CD4-positive, CD25-positive, alpha-beta regulatory T cell (primary cell): ENCODE measurements around the gene CCDC18. TPM values are rescaled to one million over a fixed set of nuclear protein-coding genes. Genes with fewer than 3 reads are reported as not detected.

Source experiments
- ATAC-seq, 2 donors: fragments of 150-1000 bp; cut with Tn5 transposase; one replicate each; pipeline ENCODE4 v1.10.0; 2021; ENCODE audit warnings: low read depth in 2 of 2, moderate number of reproducible peaks in 2 of 2, moderate library complexity in 1 of 2
- DNase-seq, 3 donors: peaks; one replicate each; pipeline versions ENCODE4 v3.0.0 to v3.0.0-alpha.2; 2012 to 2022; ENCODE audit warnings: mixed read lengths in 1 of 3
- H3K27ac ChIP-seq: one replicate; pipeline ENCODE4 v1.7.0; 2013; ENCODE audit warnings: mild to moderate bottlenecking, low read length; ENCODE audit not compliant: insufficient read depth, poor library complexity, severe bottlenecking
- H3K27me3 ChIP-seq: one replicate; pipeline ENCODE4 v1.7.0; 2013; ENCODE audit warnings: low read length; ENCODE audit not compliant: control insufficient read depth, insufficient read depth
- H3K36me3 ChIP-seq: one replicate; pipeline ENCODE4 v1.7.0; 2013; ENCODE audit warnings: mild to moderate bottlenecking, low read length, moderate library complexity; ENCODE audit not compliant: control insufficient read depth, insufficient read depth
- H3K4me1 ChIP-seq: 2 replicates; pipeline ENCODE4 v1.7.0; 2013; ENCODE audit warnings: mild to moderate bottlenecking, low read length; ENCODE audit not compliant: insufficient read depth, control insufficient read depth, poor library complexity, severe bottlenecking
- H3K4me3 ChIP-seq: one replicate; pipeline ENCODE4 v1.7.0; 2013; ENCODE audit warnings: low read depth, mild to moderate bottlenecking, low read length, moderate library complexity
- H3K9me3 ChIP-seq, 2 experiments: 1 replicate in 1 of 2; 2 replicates in 1 of 2; pipeline ENCODE4 v1.7.0; 2013; ENCODE audit warnings: low read length in 2 of 2, mild to moderate bottlenecking in 1 of 2, moderate library complexity in 1 of 2; ENCODE audit not compliant: control insufficient read depth in 2 of 2
- H3K27ac Mint-ChIP-seq, 3 donors: one replicate each; pipeline ENCODE4 v1.8.0; 2020 to 2022; ENCODE audit warnings: mild to moderate bottlenecking in 3 of 3, mixed read lengths in 3 of 3, moderate library complexity in 2 of 3
- H3K27me3 Mint-ChIP-seq: one replicate; pipeline ENCODE4 v1.8.0; 2022; ENCODE audit warnings: mild to moderate bottlenecking, mixed read lengths
- H3K36me3 Mint-ChIP-seq: one replicate; pipeline ENCODE4 v1.8.0; 2020; ENCODE audit warnings: mixed read lengths
- H3K4me1 Mint-ChIP-seq, 4 donors: one replicate each; pipeline ENCODE4 v1.8.0; 2020 to 2022; ENCODE audit warnings: mixed read lengths in 4 of 4, mild to moderate bottlenecking in 1 of 4
- H3K4me3 Mint-ChIP-seq, 4 donors: one replicate each; pipeline ENCODE4 v1.8.0; 2020 to 2022; ENCODE audit warnings: mild to moderate bottlenecking in 4 of 4, mixed read lengths in 4 of 4, moderate library complexity in 3 of 4
- H3K9me3 Mint-ChIP-seq, 7 donors: one replicate each; pipeline ENCODE4 v1.8.0; 2020 to 2022; ENCODE audit warnings: mixed read lengths in 7 of 7, mild to moderate bottlenecking in 3 of 7, moderate library complexity in 2 of 7
- polyA plus RNA-seq, 4 donors: library from polyadenylated mRNA; unstranded; fragments of 300-500 nt; fragmentation: Illumina TruSeq; gene quantifications; one replicate each; pipeline ENCODE4 v1.2.3, GENCODE V29; 2021
- total RNA-seq: library from RNA; stranded (reverse); gene quantifications from one replicate; pipeline ENCODE4 v1.2.3, GENCODE V29; 2022

The CCDC18 gene
- total and polyA plus RNA-seq, 5 donors from 2014 or later: 3.6 to 8.8 (median 4.5) TPM

- Histone ChIP-seq H3K9me3 (no peaks in the 10 kb centered on the region), H3K27ac (no peak overlapping the region), H3K4me1 (peaks cover 39% of the 10 kb centered on the region), H3K27me3 (no peaks in the 10 kb centered on the region), H3K4me3 (peak overlapping the region; percentile 97), H3K36me3 (peaks cover 20% of the 10 kb centered on the region)
- ATAC-seq (no peak), DNase-seq (no peak)
- H3K27me3 Mint-ChIP-seq: peaks cover 4% of the 10 kb centered on the region
- no peaks in the 10 kb centered on the region for H3K9me3 Mint-ChIP-seq
- H3K36me3 Mint-ChIP-seq: peaks cover 16% of the 10 kb centered on the region
- H3K4me1 Mint-ChIP-seq: peaks cover 32 to 70% (median 50%) of the 10 kb centered on the region in 4 donors
- peak overlapping the region in 2 of 3 donors; percentile 67 to 77 for H3K27ac Mint-ChIP-seq
- peak overlapping the region; percentile 92 to 99 (median 93) for H3K4me3 Mint-ChIP-seq
These were observed 2.5 kb upstream of the CCDC18 start for GRCh38 chr1:93177991-93178390.

- Histone ChIP-seq H3K4me1 (peaks cover 36% of the 10 kb centered on the region), H3K27ac (no peak overlapping the region), H3K27me3 (no peaks in the 10 kb centered on the region), H3K36me3 (peaks cover 20% of the 10 kb centered on the region), H3K9me3 (no peaks in the 10 kb centered on the region), H3K4me3 (peak overlapping the region; percentile 97)
- H3K27me3 Mint-ChIP-seq: peaks cover 4% of the 10 kb centered on the region
- H3K4me3 Mint-ChIP-seq: peak overlapping the region; percentile 92 to 99 (median 93)
- DNase-seq (no peak), ATAC-seq (no peak)
- no peaks in the 10 kb centered on the region for H3K9me3 Mint-ChIP-seq
- H3K27ac Mint-ChIP-seq: peak overlapping the region; percentile 35 to 96 (median 77)
- peaks cover 28 to 67% (median 48%) of the 10 kb centered on the region in 4 donors for H3K4me1 Mint-ChIP-seq
- H3K36me3 Mint-ChIP-seq: peaks cover 16% of the 10 kb centered on the region
These were observed 2.1 kb upstream of the CCDC18 start for GRCh38 chr1:93178418-93178817.

GRCh38 chr1:93179886-93180722 lies 420 bp upstream of the CCDC18 start, which contains the start of gene TMED5:
TMED5 (minus strand) TSS chr1:93180413; CDS start chr1:93180242, 171 bp downstream.
- Histone ChIP-seq H3K4me3 (peak within 1 kb of the TSS; percentile 97), H3K27me3 (no peaks in the 10 kb centered on the region), H3K27ac (peak within 1 kb of the TSS; percentile 99), H3K4me1 (peaks cover 36% of the 10 kb centered on the region), H3K36me3 (peaks cover 12% of the 10 kb centered on the region), H3K9me3 (no peaks in the 10 kb centered on the region)
- Mint-ChIP-seq H3K9me3 (no peaks in the 10 kb centered on the region), H3K36me3 (peaks cover 10% of the 10 kb centered on the region), H3K4me1 (peaks cover 32 to 59% (median 43%) of the 10 kb centered on the region in 4 donors), H3K27ac (peak within 1 kb of the TSS; percentile 95 to 96 (median 96)), H3K27me3 (peaks cover 4% of the 10 kb centered on the region), H3K4me3 (peak within 1 kb of the TSS; percentile 92 to 99 (median 93))
- peak; percentile 83 to 87 for ATAC-seq
- peak; percentile 95 to 98 (median 97) for DNase-seq

GRCh38 chr1:93186667-93187066 lies 6.1 kb downstream of the CCDC18 start:
- Histone ChIP-seq H3K27ac (no peak overlapping the region), H3K27me3 (no peaks in the 10 kb centered on the region), H3K4me1 (peaks cover 3% of the 10 kb centered on the region), H3K9me3 (no peaks in the 10 kb centered on the region), H3K4me3 (no peak overlapping the region), H3K36me3 (no peaks in the 10 kb centered on the region)
- H3K36me3 Mint-ChIP-seq: peaks cover 19% of the 10 kb centered on the region
- ATAC-seq: no peak
- H3K4me3 Mint-ChIP-seq: no peak overlapping the region
- no peak overlapping the region for H3K27ac Mint-ChIP-seq
- peaks cover 20 to 35% (median 29%) of the 10 kb centered on the region in 4 donors for H3K4me1 Mint-ChIP-seq
- no peaks in the 10 kb centered on the region for H3K27me3 Mint-ChIP-seq
- DNase-seq: no peak
- H3K9me3 Mint-ChIP-seq: no peaks in the 10 kb centered on the region

GRCh38 chr1:93190432-93190831 lies 9.9 kb downstream of the CCDC18 start:
- Mint-ChIP-seq H3K4me1 (peaks cover 6 to 22% (median 13%) of the 10 kb centered on the region in 4 donors), H3K27ac (peak overlapping the region in 1 of 3 donors; percentile 19), H3K36me3 (peaks cover 19% of the 10 kb centered on the region), H3K9me3 (no peaks in the 10 kb centered on the region), H3K27me3 (no peaks in the 10 kb centered on the region), H3K4me3 (no peak overlapping the region)
- Histone ChIP-seq H3K36me3 (no peaks in the 10 kb centered on the region), H3K4me3 (no peak overlapping the region), H3K9me3 (no peaks in the 10 kb centered on the region), H3K27ac (no peak overlapping the region), H3K27me3 (no peaks in the 10 kb centered on the region), H3K4me1 (no peaks in the 10 kb centered on the region)
- DNase-seq: no peak
- ATAC-seq: no peak

GRCh38 chr1:93194231-93194990 lies 13.9 kb downstream of the CCDC18 start:
- no peaks in the 10 kb centered on the region for H3K4me1 ChIP-seq
- Mint-ChIP-seq H3K27ac (no peak overlapping the region), H3K4me1 (peaks cover 6 to 14% (median 9%) of the 10 kb centered on the region in 4 donors), H3K27me3 (no peaks in the 10 kb centered on the region), H3K36me3 (peaks cover 24% of the 10 kb centered on the region), H3K4me3 (no peak overlapping the region), H3K9me3 (no peaks in the 10 kb centered on the region)
- H3K36me3 ChIP-seq: peaks cover 5% of the 10 kb centered on the region
- DNase-seq (no peak), ATAC-seq (no peak)
- no peaks in the 10 kb centered on the region for H3K27me3 ChIP-seq
- H3K4me3 ChIP-seq: no peak overlapping the region
- no peaks in the 10 kb centered on the region for H3K9me3 ChIP-seq
- no peak overlapping the region for H3K27ac ChIP-seq

- no peak overlapping the region for H3K27ac ChIP-seq
- no peaks in the 10 kb centered on the region for H3K27me3 Mint-ChIP-seq
- peaks cover 2 to 6% (median 4%) of the 10 kb centered on the region in 4 donors for H3K4me1 Mint-ChIP-seq
- H3K4me3 Mint-ChIP-seq: no peak overlapping the region
- no peak overlapping the region for H3K27ac Mint-ChIP-seq
- ATAC-seq: no peak
- no peaks in the 10 kb centered on the region for H3K27me3 ChIP-seq
- peaks cover 9% of the 10 kb centered on the region for H3K36me3 ChIP-seq
- no peaks in the 10 kb centered on the region for H3K9me3 Mint-ChIP-seq
- no peaks in the 10 kb centered on the region for H3K9me3 ChIP-seq
- H3K4me1 ChIP-seq: no peaks in the 10 kb centered on the region
- DNase-seq: no peak
- peaks cover 15% of the 10 kb centered on the region for H3K36me3 Mint-ChIP-seq
- H3K4me3 ChIP-seq: no peak overlapping the region
These were observed 16.1 kb downstream of the CCDC18 start for GRCh38 chr1:93196591-93196990.
